Putamen (tissue), 1 donor: ENCODE measurements around the gene SLC39A3.

ENCODE experiments used
- DNase-seq: peaks from one replicate; pipeline ENCODE4 v3.0.0-alpha.2; 2016; ENCODE audit warnings: low spot score

The SLC39A3 gene

DNA sequence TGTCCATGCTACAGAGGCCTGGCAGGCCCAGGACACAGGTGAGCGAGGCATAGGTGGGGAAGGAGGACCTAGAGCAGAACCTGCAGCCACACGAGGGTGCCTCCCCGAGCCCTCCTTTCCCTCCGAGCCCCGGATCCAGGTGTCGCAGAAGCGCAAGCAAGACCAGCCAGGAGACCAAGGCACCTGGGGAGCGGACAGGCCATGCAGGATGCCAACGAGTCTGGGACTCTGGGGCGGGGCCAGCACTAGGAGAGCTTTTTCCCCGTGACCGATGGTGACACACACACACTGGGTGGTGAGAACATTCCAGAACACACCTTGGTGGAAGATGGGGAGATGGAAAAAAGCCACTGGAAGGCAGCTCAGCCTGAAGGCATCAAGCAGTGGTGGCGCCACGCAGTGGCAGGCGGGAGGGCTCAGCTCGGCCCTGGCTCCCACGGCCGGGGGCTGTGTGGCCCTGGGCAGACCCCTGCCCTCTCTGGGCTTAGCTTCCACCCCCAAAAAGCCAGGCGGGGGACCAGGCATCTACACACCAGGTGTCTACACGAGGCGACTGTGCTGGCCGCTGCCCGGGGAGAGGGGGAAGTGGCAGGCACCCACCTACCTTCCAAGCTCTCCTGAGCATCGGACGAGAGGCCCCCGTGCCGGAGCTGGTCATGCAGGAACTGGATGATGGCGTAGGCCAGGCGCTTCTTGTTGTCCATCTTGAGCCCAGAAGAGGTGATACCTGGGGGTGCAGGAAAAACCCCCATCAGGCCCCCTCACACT lies 28.7 kb upstream of the SLC39A3 start:
- DNase-seq = no peak

DNA sequence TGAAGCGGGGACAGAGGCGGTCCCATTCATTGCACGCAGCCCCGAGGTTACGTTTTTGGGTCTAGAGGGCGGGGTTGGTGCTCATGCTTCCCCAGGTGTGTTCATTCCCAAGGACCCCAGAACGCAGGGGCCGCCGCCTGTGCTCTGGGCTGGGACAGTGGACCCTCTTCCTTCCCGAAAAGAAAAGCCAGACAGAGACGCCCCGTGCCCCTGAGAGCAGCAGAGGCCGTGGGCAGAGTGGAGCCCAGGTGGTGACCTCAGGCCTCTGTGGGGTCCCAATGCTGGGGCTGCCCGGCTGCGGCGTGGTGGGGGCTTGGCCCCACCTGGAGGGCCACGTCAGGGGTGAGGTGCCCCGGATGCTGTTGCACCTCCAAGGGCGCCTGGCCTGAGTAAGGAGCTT lies 27.9 kb upstream of the SLC39A3 start:
- no peak for DNase-seq

DNA sequence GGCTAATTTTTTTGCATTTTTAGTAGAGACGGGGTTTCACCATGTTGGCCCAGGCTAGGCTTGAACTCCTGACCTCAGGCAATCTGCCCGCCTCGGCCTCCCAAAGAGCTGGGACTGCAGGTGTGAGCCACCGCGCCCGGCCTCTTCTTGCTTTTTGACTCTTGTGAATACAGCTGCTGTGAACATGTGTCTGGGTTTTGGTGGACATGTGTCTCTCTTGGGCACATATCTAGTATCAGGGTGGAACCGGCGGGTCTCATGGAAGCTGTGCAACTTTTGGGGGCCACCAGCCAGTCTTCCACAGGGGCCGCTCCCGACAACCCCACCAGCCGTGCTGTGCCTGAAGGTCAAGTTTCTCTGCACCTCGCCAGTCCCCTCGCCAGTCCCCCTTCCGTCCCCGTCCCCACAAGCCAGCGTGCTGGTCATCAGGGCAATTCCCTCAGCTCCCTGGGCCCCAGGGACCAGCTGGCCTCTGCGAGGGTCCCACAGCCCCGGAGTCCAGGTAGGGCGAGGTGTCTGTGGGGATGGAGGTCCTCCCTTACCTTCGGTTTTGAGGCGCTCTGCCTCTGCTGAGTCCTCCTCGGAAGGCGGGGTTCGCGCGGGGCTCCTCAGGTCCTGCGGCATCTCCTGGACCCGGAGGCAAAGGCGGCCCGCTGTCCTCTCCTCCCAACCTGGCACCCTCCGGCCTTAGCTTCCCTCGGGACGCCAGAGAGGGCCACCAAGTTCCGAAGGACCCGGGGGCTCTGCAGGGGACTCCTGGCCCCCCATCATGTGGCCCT lies 27.0 kb upstream of the SLC39A3 start:
- no peak for DNase-seq

DNA sequence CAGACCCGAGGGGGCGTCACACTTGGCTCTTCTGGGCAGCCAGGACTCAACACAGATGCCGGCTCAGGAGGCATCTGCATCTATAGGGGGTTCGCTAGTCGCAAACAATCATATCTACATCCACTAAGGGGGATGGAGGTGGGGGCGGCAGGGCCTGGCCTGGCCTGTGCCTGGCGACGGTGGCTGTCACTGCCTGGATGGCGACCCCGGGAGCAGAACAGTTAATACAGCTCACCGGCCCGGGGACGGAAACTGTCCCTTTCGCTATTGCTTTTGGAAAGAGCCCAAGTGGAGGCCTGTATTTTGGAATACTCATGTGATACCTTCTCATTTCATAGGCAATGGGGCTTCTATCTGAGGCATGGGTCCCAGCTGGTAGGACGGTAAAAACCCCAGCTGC lies 25.6 kb upstream of the SLC39A3 start:
- no peak for DNase-seq

DNA sequence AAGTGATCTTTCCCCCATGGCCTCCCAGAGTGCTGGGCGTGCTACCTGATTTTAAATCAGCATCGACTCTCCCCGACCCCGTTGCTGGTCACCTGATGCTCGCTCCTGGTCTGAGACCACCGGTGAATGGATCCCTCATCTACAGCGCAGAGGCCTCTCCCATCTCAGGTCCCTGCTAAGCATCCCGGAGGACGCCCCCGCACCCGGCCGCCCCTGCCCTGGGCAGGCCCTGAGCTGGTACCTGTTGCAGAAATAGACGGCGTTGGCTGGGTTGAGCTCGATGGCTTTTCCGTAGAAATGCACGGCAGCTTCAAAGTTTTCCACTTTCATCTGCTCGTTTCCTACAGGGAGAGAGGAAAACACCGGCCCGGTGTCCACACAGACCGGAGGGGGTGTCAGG lies 25.1 kb upstream of the SLC39A3 start:
- no peak for DNase-seq

DNA sequence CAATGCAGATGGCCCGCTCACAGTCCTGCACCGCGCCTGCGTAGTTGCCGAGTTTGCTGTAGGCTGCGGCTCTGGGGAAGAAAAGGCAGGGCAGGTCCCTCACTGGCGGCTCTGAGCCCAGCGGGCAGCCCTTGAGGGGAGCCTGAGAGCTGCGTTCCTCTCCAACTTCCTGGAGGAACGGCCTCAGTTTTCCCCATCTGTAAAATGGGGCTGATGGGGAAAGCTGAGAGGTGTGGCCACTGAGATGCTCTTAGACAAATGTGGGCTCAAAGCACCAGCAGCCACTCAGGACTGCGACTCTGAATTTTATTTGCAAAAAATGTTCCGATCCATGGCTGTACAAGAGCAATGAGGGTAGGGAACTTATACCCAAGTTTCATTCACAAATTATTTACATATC lies 23.9 kb upstream of the SLC39A3 start:
- DNase-seq = no peak

DNA sequence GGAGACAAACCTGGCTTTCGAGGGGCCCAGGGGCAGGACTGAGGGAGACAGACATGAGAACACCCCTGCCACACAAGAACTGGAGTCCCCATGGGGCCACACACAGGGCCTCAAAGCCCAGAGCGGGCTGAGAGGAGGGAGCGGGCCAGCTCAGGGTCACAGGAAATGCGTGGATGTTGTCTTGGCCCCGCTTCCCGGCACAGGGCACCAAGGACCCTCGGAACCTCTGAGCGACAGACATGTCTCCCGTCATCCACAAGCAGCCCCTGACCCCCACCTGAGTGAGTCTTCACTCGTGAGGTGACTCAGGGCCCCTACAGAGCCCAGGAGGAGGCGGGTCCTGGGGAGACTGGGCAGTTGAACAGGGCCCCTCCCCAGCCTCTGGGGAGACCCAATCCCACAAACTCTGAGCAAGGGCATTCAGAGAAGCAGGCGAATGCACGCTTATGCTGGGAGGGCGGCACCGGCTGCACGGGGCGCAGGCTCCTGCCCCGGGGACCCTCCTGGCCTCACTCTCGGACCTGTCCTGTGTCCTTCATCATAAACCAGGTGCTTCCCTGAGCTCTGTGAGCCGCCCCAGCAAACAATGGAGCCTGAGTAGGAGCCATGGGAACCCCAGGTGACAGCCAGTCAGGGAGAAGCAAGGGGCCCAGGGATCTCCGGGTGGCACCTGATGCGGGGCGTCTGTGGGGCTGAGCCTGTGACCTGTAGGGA lies 23.1 kb upstream of the SLC39A3 start:
- no peak for DNase-seq

- DNase-seq = no peak
These were observed 22.3 kb upstream of the SLC39A3 start for GRCh38 chr19:2761876-2762782.

DNA sequence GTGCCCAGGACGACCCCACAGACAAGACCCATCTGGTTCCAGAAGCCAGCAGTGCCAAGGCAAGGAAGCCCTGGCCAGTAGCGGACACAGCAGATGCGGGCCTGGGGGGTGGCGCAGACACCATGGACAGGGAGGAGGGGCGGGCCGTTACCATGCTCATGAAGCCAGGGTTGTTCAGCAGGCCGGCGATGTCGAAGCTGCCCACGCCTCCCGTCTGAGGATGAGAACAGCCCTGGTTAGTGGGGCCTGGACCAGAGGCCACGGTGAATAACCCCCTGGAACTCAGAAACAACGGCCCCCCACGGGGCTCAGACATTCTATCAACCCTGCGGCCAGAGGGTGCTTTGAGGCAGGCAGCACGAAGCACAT lies 21.5 kb upstream of the SLC39A3 start:
- no peak for DNase-seq

DNA sequence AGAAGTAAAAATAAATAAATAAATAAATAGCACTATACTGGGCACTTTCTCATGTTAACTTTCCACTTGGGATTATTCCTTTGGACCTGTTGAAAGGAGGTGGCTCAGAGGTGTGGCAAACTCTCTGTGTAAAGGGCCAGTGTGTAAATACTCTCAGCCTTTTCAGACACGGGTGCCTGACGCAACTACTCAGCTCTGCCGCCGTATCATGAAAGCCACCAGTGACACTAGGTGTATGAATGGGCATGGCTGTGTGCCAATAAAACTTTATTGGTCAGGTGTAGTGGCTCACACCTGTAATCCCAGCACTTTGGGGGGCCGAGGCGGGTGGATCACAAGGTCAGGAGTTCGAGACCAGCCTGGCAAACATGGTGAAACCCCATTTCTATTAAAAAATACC lies 20.1 kb upstream of the SLC39A3 start:
- DNase-seq = no peak

DNA sequence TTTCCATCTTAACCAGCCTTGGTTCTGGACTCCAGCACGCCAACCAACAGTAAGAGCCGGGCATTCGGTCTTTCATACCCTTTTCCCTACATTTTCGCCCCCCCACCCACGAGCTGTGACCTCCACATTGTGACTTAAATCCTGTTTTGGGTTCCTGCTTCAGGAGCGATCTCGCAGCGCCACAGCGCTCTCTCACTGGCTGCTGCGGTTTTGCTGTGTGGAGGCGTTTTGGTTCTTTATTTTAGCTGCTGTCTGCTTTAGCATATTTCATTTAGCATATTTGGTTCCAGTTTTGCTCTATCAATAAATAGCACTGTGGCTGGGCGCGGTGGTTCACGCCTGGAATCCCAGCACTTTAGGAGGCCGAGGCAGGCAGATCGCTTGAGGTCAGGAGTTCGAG lies 19.5 kb upstream of the SLC39A3 start:
- no peak for DNase-seq

- DNase-seq = no peak
These were observed 18.9 kb upstream of the SLC39A3 start for GRCh38 chr19:2758601-2759313.

GRCh38 chr19:2756921-2757881 lies 17.4 kb upstream of the SLC39A3 start:
- no peak for DNase-seq

DNA sequence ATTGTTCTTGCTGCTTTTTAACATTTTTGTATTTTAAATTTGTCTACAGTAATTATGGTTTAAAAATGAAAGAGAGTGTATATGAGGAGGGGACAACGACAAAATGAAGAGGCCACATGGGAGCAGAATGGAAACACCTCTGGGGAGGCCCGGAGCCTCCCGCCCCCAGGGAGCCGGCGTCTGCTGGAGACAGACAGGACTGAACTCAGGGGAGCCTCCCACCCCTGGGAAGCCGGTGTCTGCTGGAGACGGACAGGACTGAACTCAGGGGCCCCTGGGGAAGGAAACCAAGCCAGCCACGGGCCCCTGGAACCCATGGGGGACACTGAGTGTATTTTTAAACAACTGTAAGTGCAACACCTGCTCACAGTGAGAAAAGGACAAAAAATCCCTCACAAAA lies 16.7 kb upstream of the SLC39A3 start:
- DNase-seq = no peak

GRCh38 chr19:2755811-2756210 lies 16.0 kb upstream of the SLC39A3 start:
- no peak for DNase-seq

- no peak for DNase-seq
These were observed 15.6 kb upstream of the SLC39A3 start for GRCh38 chr19:2755448-2755705.

- no peak for DNase-seq
These were observed 15.0 kb upstream of the SLC39A3 start for GRCh38 chr19:2754659-2755447.

DNA sequence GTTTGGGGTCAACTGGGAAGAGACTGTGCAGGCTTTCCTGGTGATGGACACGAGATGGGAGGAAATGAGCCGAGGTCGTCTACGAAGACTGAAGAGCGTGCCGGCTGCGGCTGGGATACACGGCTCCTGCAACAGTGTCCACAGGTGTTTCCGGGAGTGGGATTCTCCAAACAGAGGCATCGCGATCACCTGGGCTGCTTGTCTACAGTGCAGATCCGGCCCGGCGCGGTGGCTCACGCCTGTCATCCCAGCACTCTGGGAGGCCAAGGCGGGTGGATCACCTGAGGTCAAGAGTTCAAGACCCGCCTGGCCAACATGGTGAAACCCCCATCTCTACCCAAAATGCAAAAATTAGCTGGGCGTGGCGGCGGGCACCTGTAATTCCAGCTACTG lies 11.6 kb upstream of the SLC39A3 start:
- DNase-seq = no peak

DNA sequence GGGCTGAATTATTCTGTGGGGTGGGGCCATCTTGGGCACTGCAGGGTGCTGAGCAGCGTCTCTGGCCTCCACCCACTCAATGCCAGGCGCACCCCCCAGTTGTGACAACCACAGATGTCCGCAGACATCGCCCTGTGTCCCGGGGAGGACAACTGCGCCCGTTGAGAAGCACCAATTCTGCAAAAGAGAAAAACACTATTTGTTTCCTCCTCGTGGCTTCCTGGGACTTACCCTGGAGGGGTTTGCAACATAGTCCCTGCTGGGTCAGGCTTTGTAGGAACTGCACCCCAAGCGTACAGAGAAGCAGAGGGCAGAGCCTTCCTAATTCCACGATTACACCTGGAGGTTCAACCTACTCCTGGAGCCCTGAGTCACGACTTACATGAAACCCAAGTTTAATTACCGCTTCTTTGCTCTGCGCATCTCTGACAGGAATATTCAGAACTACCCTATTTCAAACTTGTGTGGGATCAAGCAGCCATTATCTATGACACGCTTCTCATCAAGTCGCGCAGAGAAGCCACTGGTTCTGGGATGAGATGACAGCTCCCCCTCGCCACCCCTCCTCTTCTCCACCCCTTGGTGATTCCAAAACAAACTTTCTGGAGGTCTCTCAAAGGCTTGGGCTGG lies 11.1 kb upstream of the SLC39A3 start:
- DNase-seq = peak; percentile 79
